Measurements from ENCODE around the gene GALT.

The GALT gene

DNA sequence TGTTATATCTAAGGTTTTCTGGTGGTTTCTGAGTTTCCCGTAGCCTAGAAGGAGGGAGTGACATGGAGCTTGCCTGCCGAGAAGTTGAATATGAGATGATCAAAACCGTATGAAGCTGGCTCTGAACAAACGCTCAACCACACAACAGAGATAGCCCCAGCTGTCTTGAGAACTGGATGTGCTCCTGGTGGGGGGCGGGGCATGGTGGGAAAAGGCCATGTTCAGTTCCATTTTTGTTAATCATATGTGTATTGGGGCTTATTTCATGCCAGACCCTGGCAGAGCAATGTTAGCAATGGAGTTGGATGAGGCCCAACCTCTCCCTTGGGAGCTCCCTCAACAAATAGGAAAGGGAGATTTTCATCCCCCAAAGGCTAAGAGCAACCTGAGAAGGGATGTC lies 39.8 kb downstream of the GALT start:
- DNase-seq, result no peak

DNA sequence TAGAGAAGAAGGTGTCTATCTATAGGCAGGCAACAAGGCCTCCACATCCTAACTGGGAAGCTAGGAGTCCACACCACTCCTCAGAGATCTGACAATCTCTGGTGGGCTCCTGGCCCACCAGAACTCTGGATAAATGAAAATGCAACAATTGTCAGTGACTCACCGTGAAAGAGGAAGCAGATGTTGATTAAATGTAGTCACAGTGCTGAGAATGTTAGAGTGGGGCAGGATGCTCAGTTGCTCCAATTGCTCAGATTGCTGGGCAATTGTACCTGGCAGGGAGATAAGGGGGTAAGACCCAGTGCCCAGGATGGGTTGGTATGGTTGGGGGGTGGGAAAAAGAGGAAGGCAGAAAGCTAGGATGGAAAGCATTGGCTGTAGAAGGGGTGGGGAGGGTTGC lies 40.3 kb downstream of the GALT start:
- no peak for DNase-seq

DNA sequence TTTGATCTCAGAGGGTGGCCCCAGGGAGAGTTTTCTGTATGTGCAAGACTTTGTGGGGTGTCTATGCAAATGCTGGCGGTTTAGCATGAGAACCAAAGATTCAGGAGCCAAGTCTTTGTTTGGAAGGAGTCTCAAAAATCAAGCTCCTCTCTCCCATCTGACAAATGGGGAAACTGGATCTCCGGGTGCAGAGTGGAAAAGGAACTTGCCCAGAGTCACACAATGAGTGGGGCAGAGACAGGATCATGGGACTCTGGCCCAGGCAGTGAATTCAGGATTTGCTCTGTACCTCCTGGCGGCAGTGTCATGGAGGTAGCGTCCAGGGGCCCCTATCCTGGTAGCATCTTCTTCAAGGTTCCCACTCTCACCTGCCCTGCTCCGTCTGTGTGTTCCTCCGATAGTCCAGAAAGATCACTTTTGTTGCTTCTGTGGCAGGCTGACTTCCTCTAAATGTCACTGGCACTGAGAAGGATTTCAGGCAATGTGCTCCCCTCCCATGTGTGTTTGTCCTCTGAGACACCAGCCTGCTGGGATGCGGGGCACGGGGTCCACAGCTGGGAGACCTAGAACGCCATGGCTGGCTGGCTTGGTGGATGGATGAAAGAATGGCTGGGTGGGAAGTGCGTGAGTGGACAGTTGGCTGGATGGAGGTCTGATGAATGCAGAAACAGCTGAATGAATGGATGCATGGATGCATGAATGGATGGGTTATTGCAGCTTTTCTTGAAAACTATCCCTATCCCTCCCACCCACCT lies 41.0 kb downstream of the GALT start:
- no peak for DNase-seq

DNA sequence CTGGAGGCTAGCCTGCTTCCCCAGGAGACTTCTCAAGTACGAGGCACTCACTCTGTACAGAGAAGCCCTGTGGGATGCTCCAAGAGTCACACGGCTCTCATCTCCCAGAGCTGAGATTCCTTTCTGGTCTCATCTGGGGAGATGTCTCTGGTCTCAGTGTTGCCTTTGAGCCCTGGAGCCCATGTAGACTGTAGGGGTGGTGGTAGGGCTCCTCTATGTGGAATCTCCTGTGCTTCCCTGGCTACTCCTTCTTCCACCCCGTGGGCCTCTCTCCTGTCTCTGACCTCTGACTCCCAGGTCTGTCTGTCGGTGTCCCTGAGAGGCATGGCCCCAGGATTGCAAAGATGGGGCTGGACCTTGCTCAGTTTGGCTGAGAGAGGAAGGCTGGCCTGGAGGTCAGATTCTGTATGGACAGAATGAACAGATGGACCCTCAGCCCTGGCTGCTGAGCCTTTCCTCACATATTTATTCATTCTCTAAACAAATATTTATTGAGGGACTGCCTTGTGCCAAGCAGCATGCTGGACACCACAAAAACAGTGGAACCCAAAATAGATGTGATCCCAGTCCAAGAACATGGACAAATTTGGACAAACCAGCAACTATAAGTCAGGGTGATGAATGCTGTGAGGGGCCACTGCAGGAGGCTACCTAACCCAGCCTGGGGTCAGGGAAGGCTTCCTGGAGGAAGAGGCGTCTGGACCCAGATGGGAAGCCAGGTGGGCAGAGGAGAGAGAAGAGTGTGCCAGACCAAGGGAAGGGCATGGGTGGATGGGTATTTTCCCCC lies 42.0 kb downstream of the GALT start:
- DNase-seq, result no peak

DNA sequence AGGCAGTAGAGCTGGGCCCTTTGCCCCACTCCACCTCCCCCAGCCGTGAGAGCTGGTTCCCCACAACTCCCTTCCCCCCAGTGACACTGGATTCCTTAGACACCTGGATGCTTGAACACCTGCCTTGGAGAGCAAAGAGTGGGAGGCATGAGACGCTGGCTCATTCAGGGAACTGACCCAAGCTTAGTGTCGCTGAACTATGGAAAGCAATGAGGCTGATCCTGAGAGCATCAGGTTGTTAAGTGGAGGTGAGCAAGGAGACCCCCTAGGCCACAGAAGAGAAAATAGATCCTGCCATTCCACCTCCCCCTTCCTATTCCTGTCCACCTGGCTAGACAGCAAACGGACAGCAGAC lies 42.6 kb downstream of the GALT start:
- DNase-seq, result no peak

DNA sequence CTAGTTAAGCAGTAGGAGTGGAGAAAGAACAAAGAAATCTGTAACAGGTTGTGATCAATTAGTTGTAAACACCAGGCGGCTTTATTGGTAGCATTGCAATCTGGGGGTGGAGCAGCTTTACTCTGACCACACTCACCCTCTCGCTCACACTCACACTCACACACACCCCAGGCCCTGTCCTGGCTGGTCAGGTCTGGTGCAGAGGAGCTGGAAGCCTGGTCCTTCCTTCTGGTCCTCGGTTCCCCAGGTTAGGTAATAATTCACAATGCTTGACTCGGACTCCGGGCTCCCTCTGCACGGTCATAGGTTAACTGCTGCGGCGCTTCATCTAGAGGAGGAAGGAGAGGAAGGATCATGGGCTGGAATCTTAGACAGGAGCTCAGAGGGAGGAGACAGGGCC lies 43.0 kb downstream of the GALT start:
- DNase-seq, result no peak

DNA sequence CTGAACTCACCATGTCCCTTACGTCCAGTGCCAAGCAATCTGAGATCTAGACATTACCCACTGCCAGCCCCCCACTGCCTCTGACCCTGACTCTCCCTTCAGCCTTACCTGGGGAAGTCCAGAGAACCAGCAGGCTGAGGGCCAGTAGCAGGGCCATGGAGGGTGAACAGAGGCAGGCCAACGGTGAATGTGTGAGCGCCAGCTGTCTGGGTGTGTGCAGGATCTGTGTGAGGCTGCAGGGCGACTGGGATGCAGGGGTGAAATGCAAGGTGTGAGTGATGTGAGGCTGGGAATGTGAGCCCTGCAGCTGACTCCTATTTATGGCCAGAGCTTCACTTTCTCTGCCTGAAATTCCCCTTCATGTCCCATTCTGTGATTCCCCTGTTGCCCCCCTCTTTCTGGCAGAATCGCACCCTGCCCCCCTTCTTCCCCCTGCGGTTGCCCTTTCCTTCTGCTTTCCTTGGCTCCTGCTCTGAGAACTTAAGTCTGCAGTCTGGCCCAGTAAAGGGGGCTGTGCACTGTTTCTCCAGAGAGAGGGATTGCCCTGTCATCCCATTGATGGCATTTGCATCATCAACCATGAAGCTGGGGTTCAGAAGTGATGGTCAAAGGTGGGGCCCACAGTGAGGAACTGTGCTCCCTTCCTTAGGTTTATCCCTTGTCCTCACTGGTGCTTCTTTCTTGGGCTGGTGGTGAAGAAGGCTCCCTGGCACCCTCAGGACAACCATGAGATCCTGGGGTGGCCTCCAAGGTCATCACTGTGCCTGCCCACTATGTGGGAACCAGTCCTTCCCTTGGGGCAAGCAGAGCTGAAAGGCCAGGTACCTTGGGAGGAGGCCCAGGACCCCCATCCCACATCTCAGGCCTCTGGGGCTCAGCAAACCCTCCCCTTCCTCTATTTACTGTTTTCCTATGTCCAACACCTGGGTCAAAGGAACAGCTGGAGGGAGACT lies 44.8 kb downstream of the GALT start, which contains the start of gene CCL19:
CCL19 (minus strand) TSS at position 294 of the 953 bp plus-strand sequence; CDS start at position 157, 137 bp downstream.
- no peak for DNase-seq

DNA sequence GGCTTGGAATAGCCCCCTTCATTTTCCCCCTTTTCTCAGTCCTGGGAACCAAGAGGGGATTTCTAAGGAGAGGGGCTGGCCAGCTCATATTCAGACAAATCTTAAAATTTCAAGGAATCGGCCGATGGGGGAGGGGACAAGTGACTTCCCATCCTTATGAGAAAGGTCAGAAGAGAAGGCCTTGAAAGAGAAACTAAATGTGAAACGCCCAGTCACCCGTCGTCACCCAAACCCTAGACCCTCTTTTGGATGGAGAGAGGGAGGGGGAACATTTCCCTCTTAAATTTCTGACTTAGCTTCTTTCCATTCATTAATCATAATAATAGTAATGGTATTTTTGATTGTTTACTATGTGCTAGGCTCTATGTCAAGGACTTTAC lies 45.5 kb downstream of the GALT start:
- no peak for DNase-seq

DNA sequence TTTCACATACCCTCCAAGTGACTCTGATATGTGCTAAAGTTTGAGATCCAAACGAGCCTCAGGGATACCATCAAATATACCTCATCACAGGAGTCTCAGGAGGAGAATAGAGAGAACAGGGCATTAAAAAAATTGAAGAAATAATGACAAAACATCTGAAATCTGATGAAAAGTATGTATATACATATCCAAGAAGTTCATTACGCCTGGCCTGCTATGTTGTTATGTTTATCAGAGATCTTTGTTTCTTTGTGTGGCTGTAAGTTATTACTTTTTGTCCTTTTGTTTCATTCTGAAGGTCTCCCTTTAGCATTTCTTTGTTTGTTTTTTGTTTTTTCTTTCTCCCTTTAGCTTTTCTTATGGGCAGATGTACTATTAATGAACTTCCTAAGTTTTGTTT lies 47.1 kb downstream of the GALT start:
- no peak for DNase-seq

DNA sequence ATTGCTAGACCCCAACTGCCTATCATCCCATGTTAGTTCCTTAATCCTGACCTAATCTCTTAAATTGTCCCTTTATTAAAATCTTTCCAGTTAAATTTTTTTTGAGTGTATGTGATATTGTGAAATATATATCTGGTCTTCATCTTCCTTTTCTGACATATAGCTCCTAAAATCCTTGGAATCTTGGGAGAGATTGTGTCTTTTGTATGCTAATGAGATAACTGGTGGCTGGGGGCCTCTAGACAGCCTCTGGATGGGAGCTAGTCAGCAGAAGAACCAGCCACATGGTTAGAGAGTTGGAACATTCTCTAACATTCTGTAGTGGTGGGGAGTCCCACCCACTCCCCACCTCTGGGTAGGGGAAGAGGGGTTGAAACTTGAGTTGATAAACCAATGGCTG lies 48.3 kb downstream of the GALT start:
- DNase-seq, result no peak

Data from NCI-H187 (cell line).